KG1 (cell line): ENCODE data around the gene ZDHHC21.

ENCODE experiments used
- DNase-seq: peaks from one replicate; lab custom pipeline; 2025; lab: John Stamatoyannopoulos, UW

Gene ZDHHC21

GRCh38 chr9:14693251-14693861 is at the start of gene ZDHHC21:
TSS of gene ZDHHC21 (minus strand) at chr9:14693432. CDS start at chr9:14674340, 19,092 bp downstream.
- peak; percentile 18 for DNase-seq

- no peak for DNase-seq
Observed at GRCh38 chr9:14741369-14741768, 48.1 kb upstream of the ZDHHC21 start.

- DNase-seq: no peak
Observed at GRCh38 chr9:14733133-14733532, 39.9 kb upstream of the ZDHHC21 start.

- DNase-seq: no peak
Observed at GRCh38 chr9:14731294-14731981, 38.2 kb upstream of the ZDHHC21 start.

GRCh38 chr9:14730461-14730898 is 37.2 kb upstream of the ZDHHC21 start:
- no peak for DNase-seq

- no peak for DNase-seq
Observed at GRCh38 chr9:14723301-14723700, 30.1 kb upstream of the ZDHHC21 start.

- no peak for DNase-seq
Observed at GRCh38 chr9:14722391-14723035, 29.3 kb upstream of the ZDHHC21 start, which contains the start of gene CER1. TSS of gene CER1 (minus strand) at chr9:14722733. CDS start at chr9:14722672, 61 bp downstream.

- DNase-seq: no peak
Observed at GRCh38 chr9:14719231-14719923, 26.1 kb upstream of the ZDHHC21 start.

GRCh38 chr9:14715102-14715501 is 21.9 kb upstream of the ZDHHC21 start:
- DNase-seq: no peak

- no peak for DNase-seq
Observed at GRCh38 chr9:14713187-14713767, 20.0 kb upstream of the ZDHHC21 start.

GRCh38 chr9:14710804-14711203 is 17.6 kb upstream of the ZDHHC21 start:
- DNase-seq: no peak

GRCh38 chr9:14706530-14707140 is 13.4 kb upstream of the ZDHHC21 start:
- DNase-seq: no peak

- DNase-seq: no peak
Observed at GRCh38 chr9:14705079-14705478, 11.8 kb upstream of the ZDHHC21 start.

- DNase-seq: no peak
Observed at GRCh38 chr9:14704281-14704680, 11.0 kb upstream of the ZDHHC21 start.

GRCh38 chr9:14702200-14702720 is 9.0 kb upstream of the ZDHHC21 start:
- no peak for DNase-seq

- DNase-seq: no peak
Observed at GRCh38 chr9:14692470-14693250, 572 bp downstream of the ZDHHC21 start.

GRCh38 chr9:14690948-14691730 is 2.1 kb downstream of the ZDHHC21 start:
- DNase-seq: no peak

- DNase-seq: no peak
Observed at GRCh38 chr9:14687042-14687719, 6.1 kb downstream of the ZDHHC21 start.

GRCh38 chr9:14686168-14686567 is 7.1 kb downstream of the ZDHHC21 start:
- DNase-seq: no peak
